ENCODE results near the gene CELF2.
"Not testable (repeated sequence)": the region's sequence is repeated elsewhere in the genome, so short reads cannot be mapped to it uniquely, and the experiment has no call there.

CELF2 gene

GRCh38 chr10:11366889-11367288 lies 349.2 kb downstream of the CELF2 start:
- FAIRE-seq; DNase-seq (ENCODE audit: insufficient read length, low spot score): not testable (repeated sequence)

GRCh38 chr10:11367505-11367904 lies 349.8 kb downstream of the CELF2 start:
- FAIRE-seq, result no peak

GRCh38 chr10:11373717-11374171 lies 356.1 kb downstream of the CELF2 start:
- no peak for FAIRE-seq
- DNase-seq (ENCODE audit: insufficient read length, low spot score), result no peak

More at GRCh38 chr10:11367505-11367904, 349.8 kb downstream of the CELF2 start:
- DNase-seq (ENCODE audit: insufficient read length, low spot score), result no peak

GRCh38 chr10:11377267-11377666 lies 359.6 kb downstream of the CELF2 start:
- no peak for FAIRE-seq

GRCh38 chr10:11378835-11379234 lies 361.2 kb downstream of the CELF2 start:
- FAIRE-seq, result no peak
- no peak for DNase-seq (ENCODE audit: insufficient read length, low spot score)

More at GRCh38 chr10:11377267-11377666, 359.6 kb downstream of the CELF2 start:
- DNase-seq (ENCODE audit: insufficient read length, low spot score), result no peak

- no peak for DNase-seq (ENCODE audit: insufficient read length, low spot score)
- no peak for FAIRE-seq
Observed at GRCh38 chr10:11379771-11380170, 362.1 kb downstream of the CELF2 start.

- no peak for DNase-seq (ENCODE audit: insufficient read length, low spot score)
- no peak for FAIRE-seq
Observed at GRCh38 chr10:11381023-11381422, 363.4 kb downstream of the CELF2 start.

- FAIRE-seq (no peak), DNase-seq (ENCODE audit: insufficient read length, low spot score) (no peak)
Observed at GRCh38 chr10:11381511-11381910, 363.8 kb downstream of the CELF2 start.

- no peak for FAIRE-seq
Observed at GRCh38 chr10:11382187-11382586, 364.5 kb downstream of the CELF2 start.

GRCh38 chr10:11386044-11386443 lies 368.4 kb downstream of the CELF2 start:
- FAIRE-seq, result no peak
- DNase-seq (ENCODE audit: insufficient read length, low spot score), result no peak

More at GRCh38 chr10:11382187-11382586, 364.5 kb downstream of the CELF2 start:
- DNase-seq (ENCODE audit: insufficient read length, low spot score), result no peak

Data from GM19239 (cell line).